ENCODE data around the gene MYOF. TPM values are rescaled to one million over a fixed set of nuclear protein-coding genes. Genes with fewer than 3 reads are reported as not detected.

Gene MYOF
- total and polyA plus RNA-seq, 7 donors: 0.70 to 9.4 (median 4.2) TPM

- ATAC-seq (no peak), DNase-seq (no peak)
- Histone ChIP-seq H3K4me1 (no peaks in the 10 kb centered on the region), H3K27me3 (ENCODE audit: insufficient read depth in 3 of 3, low read length in 2 of 3) (no peaks in the 10 kb centered on the region), H3K4me3 (no peak overlapping the region), H3K9me3 (no peaks in the 10 kb centered on the region), H3K27ac (no peak overlapping the region), H3K36me3 (ENCODE audit: insufficient read depth in 1 of 2, low read depth in 1 of 2) (peaks cover 0 to 4% of the 10 kb centered on the region in 2 donors)
- 53 to 75% (median 69%) methylated on average over 2 of the region's 2 CpGs for WGBS, 3 donors
- intact Hi-C loops (cut with DNase I): no loop called here
- TF ChIP-seq CTCF (IDR thresholded peaks at IDR 0.05): no peak
Measured at GRCh38 chr10:93452143-93452542, 30.0 kb downstream of the MYOF start.

- Histone ChIP-seq H3K36me3 (ENCODE audit: insufficient read depth in 1 of 2, low read depth in 1 of 2) (peaks cover 0 to 4% of the 10 kb centered on the region in 2 donors), H3K27ac (no peak overlapping the region)
Measured at GRCh38 chr10:93451244-93451947, 30.7 kb downstream of the MYOF start.

GRCh38 chr10:93447970-93448369 lies 34.2 kb downstream of the MYOF start:
- intact Hi-C loops (cut with DNase I): no loop called here
- H3K27me3 ChIP-seq (ENCODE audit: insufficient read depth in 3 of 3, low read length in 2 of 3): no peaks in the 10 kb centered on the region
- no peak for TF ChIP-seq CTCF (IDR thresholded peaks at IDR 0.05)
- WGBS, 3 donors: 53 to 95% (median 87%) methylated on average over 3 of the region's 3 CpGs
- H3K36me3 ChIP-seq (ENCODE audit: insufficient read depth in 1 of 2, low read depth in 1 of 2): peaks cover 4% of the 10 kb centered on the region in 2 donors
- H3K9me3 ChIP-seq: no peaks in the 10 kb centered on the region
- ATAC-seq: no peak
- no peaks in the 10 kb centered on the region for H3K4me1 ChIP-seq
- H3K4me3 ChIP-seq: no peak overlapping the region
- no peak for DNase-seq
- no peak overlapping the region for H3K27ac ChIP-seq

More at GRCh38 chr10:93451244-93451947, 30.7 kb downstream of the MYOF start:
- H3K9me3 ChIP-seq: no peaks in the 10 kb centered on the region
- no peak for DNase-seq
- H3K27me3 ChIP-seq (ENCODE audit: insufficient read depth in 3 of 3, low read length in 2 of 3): no peaks in the 10 kb centered on the region
- TF ChIP-seq CTCF (IDR thresholded peaks at IDR 0.05): no peak
- H3K4me3 ChIP-seq: no peak overlapping the region
- WGBS, 3 donors: 70 to 79% (median 72%) methylated on average over 7 of the region's 7 CpGs
- no peak for ATAC-seq
- intact Hi-C loops (cut with DNase I): no loop called here
- no peaks in the 10 kb centered on the region for H3K4me1 ChIP-seq

- intact Hi-C loops (cut with DNase I): no loop called here
- ATAC-seq (no peak), DNase-seq (no peak)
- no peaks in the 10 kb centered on the region for H3K9me3 ChIP-seq
- no peak overlapping the region for H3K27ac ChIP-seq
- H3K4me3 ChIP-seq: no peak overlapping the region
- no peak for TF ChIP-seq CTCF (IDR thresholded peaks at IDR 0.05)
- peaks cover 4% of the 10 kb centered on the region in 2 donors for H3K36me3 ChIP-seq (ENCODE audit: insufficient read depth in 1 of 2, low read depth in 1 of 2)
- no peaks in the 10 kb centered on the region for H3K27me3 ChIP-seq (ENCODE audit: insufficient read depth in 3 of 3, low read length in 2 of 3)
- no peaks in the 10 kb centered on the region for H3K4me1 ChIP-seq
- 76 to 78% (median 77%) methylated on average over 6 of the region's 6 CpGs for WGBS, 3 donors
Measured at GRCh38 chr10:93447019-93447418, 35.1 kb downstream of the MYOF start.

Data from psoas muscle (tissue), 8 donors.